Measurements from ENCODE around the gene SLIT3.

SLIT3 gene

GRCh38 chr5:168991311-168991710 lies 309.6 kb downstream of the SLIT3 start:
- H3K9ac ChIP-seq (ENCODE audit: low read depth, low read length, poor library complexity, severe bottlenecking) = no peak overlapping the region
- no peaks in the 10 kb centered on the region for H3K9me2 ChIP-seq (replicated peaks; ENCODE audit: low read depth, low read length)
- no peak overlapping the region for H3K4me3 ChIP-seq (ENCODE audit: low read length, poor library complexity, severe bottlenecking)
- no peaks in the 10 kb centered on the region for H4K20me1 ChIP-seq (ENCODE audit: insufficient read depth, low read length, poor library complexity, severe bottlenecking)
- H3K4me1 ChIP-seq (ENCODE audit: insufficient read depth, low read length, poor library complexity, severe bottlenecking) = no peaks in the 10 kb centered on the region
- no peaks in the 10 kb centered on the region for H3K36me3 ChIP-seq (ENCODE audit: insufficient read depth, low read length)
- H2AFZ ChIP-seq (ENCODE audit: low read length) = no peak overlapping the region
- no peak overlapping the region for H3K4me2 ChIP-seq (ENCODE audit: low read depth, low read length, poor library complexity, severe bottlenecking)
- H3K27me3 ChIP-seq (ENCODE audit: insufficient read depth, low read length, poor library complexity, severe bottlenecking) = no peaks in the 10 kb centered on the region
- TF ChIP-seq CTCF (conservative IDR thresholded peaks at IDR 0.05; ENCODE audit: low read length) = no peak
- no peak for TF ChIP-seq EZH2phosphoT487 (IDR thresholded peaks at IDR 0.05; ENCODE audit: borderline replicate concordance)
- no peaks in the 10 kb centered on the region for H3K9me3 ChIP-seq (ENCODE audit: insufficient read depth, low read depth, low read length)
- H3F3A ChIP-seq (ENCODE audit: low read depth) = no peaks in the 10 kb centered on the region
- H3K79me2 ChIP-seq (ENCODE audit: insufficient read depth, low read length) = no peaks in the 10 kb centered on the region

- Histone ChIP-seq H3K79me2 (ENCODE audit: insufficient read depth, low read length) (no peaks in the 10 kb centered on the region), H2AFZ (ENCODE audit: low read length) (no peak overlapping the region), H3K9me3 (ENCODE audit: insufficient read depth, low read depth, low read length) (no peaks in the 10 kb centered on the region), H3K27me3 (ENCODE audit: insufficient read depth, low read length, poor library complexity, severe bottlenecking) (no peaks in the 10 kb centered on the region), H3K4me2 (ENCODE audit: low read depth, low read length, poor library complexity, severe bottlenecking) (no peak overlapping the region), H3F3A (ENCODE audit: low read depth) (no peaks in the 10 kb centered on the region), H3K9ac (ENCODE audit: low read depth, low read length, poor library complexity, severe bottlenecking) (no peak overlapping the region), H3K4me3 (ENCODE audit: low read length, poor library complexity, severe bottlenecking) (no peak overlapping the region), H3K36me3 (ENCODE audit: insufficient read depth, low read length) (no peaks in the 10 kb centered on the region), H4K20me1 (ENCODE audit: insufficient read depth, low read length, poor library complexity, severe bottlenecking) (no peaks in the 10 kb centered on the region), H3K4me1 (ENCODE audit: insufficient read depth, low read length, poor library complexity, severe bottlenecking) (no peaks in the 10 kb centered on the region), H3K9me2 (replicated peaks; ENCODE audit: low read depth, low read length) (no peaks in the 10 kb centered on the region)
- no peak for TF ChIP-seq CTCF (conservative IDR thresholded peaks at IDR 0.05; ENCODE audit: low read length)
- no peak for TF ChIP-seq EZH2phosphoT487 (IDR thresholded peaks at IDR 0.05; ENCODE audit: borderline replicate concordance)
Measured at GRCh38 chr5:168990679-168991078, 310.3 kb downstream of the SLIT3 start.

- TF ChIP-seq EZH2phosphoT487 (IDR thresholded peaks at IDR 0.05; ENCODE audit: borderline replicate concordance) (no peak), CTCF (conservative IDR thresholded peaks at IDR 0.05; ENCODE audit: low read length) (no peak)
Measured at GRCh38 chr5:168989731-168990505, 311.0 kb downstream of the SLIT3 start.

More at GRCh38 chr5:168989731-168990505, 311.0 kb downstream of the SLIT3 start:
- no peaks in the 10 kb centered on the region for H3K79me2 ChIP-seq (ENCODE audit: insufficient read depth, low read length)
- no peaks in the 10 kb centered on the region for H3K9me2 ChIP-seq (replicated peaks; ENCODE audit: low read depth, low read length)
- H3K9me3 ChIP-seq (ENCODE audit: insufficient read depth, low read depth, low read length) = no peaks in the 10 kb centered on the region
- no peaks in the 10 kb centered on the region for H3F3A ChIP-seq (ENCODE audit: low read depth)
- no peak overlapping the region for H3K4me2 ChIP-seq (ENCODE audit: low read depth, low read length, poor library complexity, severe bottlenecking)
- no peaks in the 10 kb centered on the region for H4K20me1 ChIP-seq (ENCODE audit: insufficient read depth, low read length, poor library complexity, severe bottlenecking)
- H3K27me3 ChIP-seq (ENCODE audit: insufficient read depth, low read length, poor library complexity, severe bottlenecking) = no peaks in the 10 kb centered on the region
- no peaks in the 10 kb centered on the region for H3K4me1 ChIP-seq (ENCODE audit: insufficient read depth, low read length, poor library complexity, severe bottlenecking)
- no peak overlapping the region for H3K9ac ChIP-seq (ENCODE audit: low read depth, low read length, poor library complexity, severe bottlenecking)
- H2AFZ ChIP-seq (ENCODE audit: low read length) = no peak overlapping the region
- no peaks in the 10 kb centered on the region for H3K36me3 ChIP-seq (ENCODE audit: insufficient read depth, low read length)
- H3K4me3 ChIP-seq (ENCODE audit: low read length, poor library complexity, severe bottlenecking) = no peak overlapping the region

Data from Loucy (cell line).